NCI-H526 (cell line): Measurements from ENCODE around the gene PCYT2.

Experiments used
- DNase-seq, 2 experiments: peaks; one replicate each; lab custom pipeline; 2025; lab: John Stamatoyannopoulos, UW

The PCYT2 gene

GRCh38 chr17:81944858-81945257 is 33.7 kb upstream of the PCYT2 start:
- no peak for DNase-seq

DNA sequence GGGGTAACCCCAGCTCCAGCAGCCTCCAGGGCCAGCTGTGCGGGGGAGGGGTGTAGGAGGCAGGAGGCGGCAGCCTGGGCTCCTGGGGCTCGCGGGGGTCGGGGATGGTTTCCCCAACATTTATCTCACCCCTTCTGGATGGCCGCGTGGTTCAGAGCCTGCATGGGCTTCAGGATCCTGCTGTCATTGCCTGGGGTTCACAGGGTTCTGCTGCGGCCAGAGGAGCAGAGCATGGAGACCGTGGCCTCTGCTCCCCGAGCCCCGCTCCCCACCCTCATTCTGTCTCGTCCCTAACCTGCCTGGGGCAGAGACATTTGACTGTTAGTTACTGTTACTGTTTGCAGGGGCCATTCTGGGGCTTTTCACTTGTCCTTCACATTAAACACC is 31.0 kb upstream of the PCYT2 start:
- DNase-seq: no peak

- DNase-seq: no peak
These were observed 30.4 kb upstream of the PCYT2 start for GRCh38 chr17:81941484-81942166.

DNA sequence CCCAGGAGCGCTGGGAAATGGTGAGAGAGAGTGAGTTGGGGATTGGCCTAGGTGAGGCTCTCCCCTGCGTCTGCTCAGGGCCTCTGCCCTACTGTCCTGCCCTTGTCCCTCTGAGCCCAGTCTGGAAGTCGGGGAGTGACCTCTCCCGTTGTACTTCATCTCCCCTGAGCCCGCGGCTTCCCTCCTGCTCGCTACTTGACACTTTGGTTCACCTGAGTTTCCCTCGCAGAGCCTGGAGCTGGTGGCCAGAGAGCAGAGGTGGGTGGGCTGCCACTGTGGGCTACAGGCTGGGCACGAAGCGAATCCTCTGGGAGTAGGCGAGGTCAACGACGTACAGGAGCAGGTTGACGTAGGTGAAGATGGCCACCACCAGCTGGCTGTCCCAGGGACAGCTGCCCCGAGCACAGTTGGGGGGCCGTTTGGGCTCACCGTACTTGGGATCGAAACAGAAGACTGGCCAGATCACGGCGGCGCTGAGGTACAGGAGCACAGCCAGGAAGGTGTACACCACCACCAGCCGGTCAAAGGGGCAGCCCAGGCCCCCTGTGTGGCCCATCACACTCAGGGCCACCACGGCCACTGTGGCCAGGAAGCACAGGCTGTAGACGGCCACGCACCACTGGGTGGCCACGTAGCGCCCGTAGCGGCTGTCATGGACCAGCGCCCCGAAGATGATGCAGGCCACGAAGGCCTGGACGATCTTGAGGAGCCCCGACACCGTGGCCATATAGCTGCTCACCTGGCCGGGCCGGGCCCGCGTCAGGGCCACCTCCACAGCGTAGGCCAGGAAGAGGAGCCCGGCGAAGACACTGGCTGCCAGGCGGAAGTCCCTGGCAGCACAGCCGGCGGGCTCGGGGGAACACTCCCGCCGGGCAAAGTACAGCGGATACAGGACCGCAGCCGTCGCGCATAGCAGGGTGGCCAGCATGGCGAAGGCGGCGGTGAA is 29.6 kb upstream of the PCYT2 start:
- no peak for DNase-seq

DNA sequence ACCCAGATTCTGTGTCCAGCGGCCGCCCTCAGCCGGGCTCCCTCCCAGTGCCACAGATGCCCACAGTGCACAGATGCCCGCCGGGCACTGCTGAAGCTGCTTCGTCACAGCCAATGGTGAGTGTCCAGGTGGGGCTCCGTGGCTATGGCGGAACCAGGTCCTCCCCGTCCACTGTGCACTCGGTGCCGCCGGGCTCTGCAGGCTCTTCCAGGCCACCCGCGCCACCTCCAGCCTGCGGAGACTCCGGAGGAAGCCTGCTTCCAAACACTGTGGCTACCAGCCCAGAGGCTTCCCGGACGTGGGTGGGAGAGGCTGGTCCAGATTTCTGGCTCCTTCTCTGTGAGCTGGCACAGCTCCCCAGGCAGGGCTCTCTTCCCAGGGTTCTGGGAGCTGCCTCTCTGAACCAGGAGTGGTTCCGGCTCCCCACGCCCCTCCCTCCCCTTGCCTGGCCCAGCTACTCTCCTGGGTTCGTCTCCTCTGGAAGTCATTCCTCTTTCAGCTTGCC is 28.7 kb upstream of the PCYT2 start:
- no peak for DNase-seq

- no peak for DNase-seq
These were observed 28.0 kb upstream of the PCYT2 start for GRCh38 chr17:81939218-81939617.

GRCh38 chr17:81935709-81936084 is 24.5 kb upstream of the PCYT2 start:
- DNase-seq: no peak

GRCh38 chr17:81934850-81935708 is 23.9 kb upstream of the PCYT2 start:
- DNase-seq: no peak

DNA sequence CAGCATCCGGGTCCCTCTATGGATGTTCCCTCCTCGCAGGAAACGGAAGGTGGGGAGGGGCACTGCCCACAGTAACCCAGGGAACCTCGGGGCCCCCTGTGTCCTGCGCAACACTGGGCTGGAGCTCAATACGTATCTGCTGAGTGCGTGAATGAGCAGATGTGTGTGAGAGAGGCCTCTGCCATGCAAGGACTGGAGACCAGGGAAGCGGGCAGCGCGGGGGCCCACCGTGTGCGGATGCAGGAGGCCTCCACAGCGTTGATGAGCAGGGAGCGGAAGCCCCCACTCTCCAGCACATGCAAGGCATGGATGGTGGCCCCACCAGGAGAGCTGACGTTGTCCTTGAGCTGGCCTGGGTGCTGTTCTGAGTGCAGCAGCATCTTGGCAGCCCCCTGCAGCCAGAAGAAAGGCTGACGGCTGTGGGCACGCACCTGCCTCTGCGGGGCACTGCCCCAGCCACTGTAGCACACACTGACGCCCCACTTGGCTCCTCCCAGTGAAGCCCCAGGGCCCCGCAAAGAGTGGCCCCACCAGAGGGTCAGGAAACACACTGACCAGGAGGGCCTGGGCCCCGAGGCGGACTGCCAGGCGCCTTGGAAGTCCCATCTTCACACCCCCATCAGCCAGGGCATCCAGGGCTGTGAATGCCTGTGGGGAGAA is 23.0 kb upstream of the PCYT2 start:
- no peak for DNase-seq

GRCh38 chr17:81933178-81933699 is 22.0 kb upstream of the PCYT2 start:
- no peak for DNase-seq

- no peak for DNase-seq
These were observed 21.3 kb upstream of the PCYT2 start for GRCh38 chr17:81932333-81932983.

DNA sequence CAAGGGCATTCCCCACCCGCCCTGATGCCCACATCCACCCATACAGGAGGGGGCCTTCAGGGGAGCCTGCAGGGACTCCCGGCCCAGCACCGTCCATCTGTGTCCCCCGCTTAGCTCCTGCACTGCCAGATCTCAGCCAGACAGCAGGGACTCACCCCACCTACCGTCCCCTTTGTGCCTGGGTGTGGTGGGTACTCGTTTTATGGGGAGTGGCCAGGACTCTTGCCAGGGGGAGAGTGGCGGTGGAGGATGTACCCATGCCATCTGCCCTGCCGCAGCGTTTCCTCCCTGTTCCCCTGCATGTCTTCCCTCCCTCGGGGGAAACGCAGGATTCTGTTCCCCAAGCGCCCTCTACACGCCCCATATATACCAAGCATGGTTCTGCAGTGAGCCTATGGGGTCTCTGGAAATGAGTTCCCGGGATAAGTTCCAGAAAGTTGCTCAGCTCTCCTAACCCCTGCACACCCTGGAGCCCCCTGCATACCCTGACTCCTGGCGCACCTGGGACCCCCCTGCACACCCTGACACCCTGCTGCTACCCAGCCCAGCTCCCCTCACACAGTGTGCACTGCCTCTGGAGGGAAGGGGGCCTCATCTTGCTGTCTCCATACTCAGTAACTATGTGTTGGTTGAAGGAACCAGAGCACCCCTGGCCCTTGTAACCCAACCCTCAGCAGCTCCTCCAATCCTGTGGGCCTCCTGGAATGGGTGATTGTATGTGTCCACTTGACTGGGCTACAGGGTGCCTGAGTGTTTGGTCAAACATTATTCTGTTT is 20.5 kb upstream of the PCYT2 start:
- no peak for DNase-seq

DNA sequence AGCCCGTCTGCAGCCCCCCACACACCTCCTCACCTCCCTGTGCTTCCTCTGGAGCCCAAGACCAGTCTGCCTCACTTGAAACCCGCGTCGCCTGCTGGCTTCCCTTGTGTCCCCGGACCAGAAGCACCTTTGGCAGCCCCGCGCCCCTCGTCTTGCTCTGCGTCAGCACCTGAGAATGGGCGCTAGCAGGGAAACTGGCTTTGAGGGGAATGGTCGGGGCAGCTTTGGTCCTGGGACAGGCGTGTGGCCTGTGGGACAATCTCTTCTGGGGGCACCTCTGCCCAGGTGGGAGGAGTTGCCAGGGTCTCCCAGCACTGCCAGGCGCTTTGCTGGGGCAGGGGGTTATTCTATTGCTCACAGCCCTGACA is 20.0 kb upstream of the PCYT2 start:
- DNase-seq: no peak

GRCh38 chr17:81930142-81931125 is 19.2 kb upstream of the PCYT2 start:
- DNase-seq: no peak

DNA sequence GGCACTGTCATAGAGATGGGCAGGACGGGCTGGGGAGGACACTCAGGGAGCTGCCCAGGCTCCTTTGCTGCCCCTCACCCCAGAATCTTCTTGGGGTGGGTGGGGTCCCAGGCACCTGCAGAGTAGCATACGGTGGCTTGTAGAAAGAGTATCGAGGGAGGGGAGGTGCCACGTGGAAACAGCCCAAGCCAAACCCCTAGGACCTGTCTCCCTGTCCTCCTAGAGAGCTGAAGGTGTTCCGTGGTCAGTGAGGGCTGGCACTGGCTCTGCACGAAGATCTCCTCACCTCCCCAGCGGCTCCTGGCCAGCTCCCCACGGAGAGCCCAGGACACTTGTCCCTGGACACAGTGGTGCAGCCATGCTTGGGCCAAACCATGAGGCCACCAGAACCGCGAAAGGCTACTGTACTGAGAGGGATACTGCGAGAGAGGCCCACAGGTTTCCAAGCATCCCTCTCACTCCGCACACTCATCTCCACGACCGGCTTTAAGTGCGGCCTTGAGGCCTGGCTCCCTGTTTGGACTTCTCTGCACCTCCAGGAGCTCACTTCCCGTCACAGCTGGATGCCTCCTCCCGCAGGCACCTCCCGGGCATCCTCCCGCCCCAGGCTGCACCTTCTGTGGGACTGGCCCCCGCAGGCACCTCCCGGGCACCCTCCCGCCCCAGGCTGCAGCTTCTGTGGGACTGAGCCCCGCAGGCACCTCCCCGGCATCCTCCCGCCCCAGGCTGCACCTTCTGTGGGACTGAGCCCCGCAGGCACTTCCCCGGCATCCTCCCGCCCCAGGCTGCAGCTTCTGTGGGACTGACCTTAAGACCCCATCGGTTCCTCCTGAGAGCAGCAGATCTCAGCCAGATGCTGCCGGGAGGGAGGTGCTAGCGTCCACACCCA is 18.3 kb upstream of the PCYT2 start:
- no peak for DNase-seq

- DNase-seq: peak in 1 of 2 experiments; percentile 38
These were observed 17.5 kb upstream of the PCYT2 start for GRCh38 chr17:81928544-81929252.
